GM18505 (cell line): ENCODE results near the gene CORO2A.
"Not testable (repeated sequence)": the region's sequence is repeated elsewhere in the genome, so short reads cannot be mapped to it uniquely, and the experiment has no call there.

Experiments
- ATAC-seq: cut with Tn5 transposase; IDR thresholded peaks from one replicate; pipeline ENCODE4 v1.9.1; 2021; ENCODE audit not compliant: unreplicated experiment
- POLR2A ChIP-seq: IDR thresholded peaks from 4 replicates; pipeline ENCODE4 v1.6.1; 2011; ENCODE audit warnings: borderline replicate concordance; ENCODE audit not compliant: insufficient read depth, insufficient read length; ENCODE audit errors: extremely low read depth

Gene CORO2A

DNA sequence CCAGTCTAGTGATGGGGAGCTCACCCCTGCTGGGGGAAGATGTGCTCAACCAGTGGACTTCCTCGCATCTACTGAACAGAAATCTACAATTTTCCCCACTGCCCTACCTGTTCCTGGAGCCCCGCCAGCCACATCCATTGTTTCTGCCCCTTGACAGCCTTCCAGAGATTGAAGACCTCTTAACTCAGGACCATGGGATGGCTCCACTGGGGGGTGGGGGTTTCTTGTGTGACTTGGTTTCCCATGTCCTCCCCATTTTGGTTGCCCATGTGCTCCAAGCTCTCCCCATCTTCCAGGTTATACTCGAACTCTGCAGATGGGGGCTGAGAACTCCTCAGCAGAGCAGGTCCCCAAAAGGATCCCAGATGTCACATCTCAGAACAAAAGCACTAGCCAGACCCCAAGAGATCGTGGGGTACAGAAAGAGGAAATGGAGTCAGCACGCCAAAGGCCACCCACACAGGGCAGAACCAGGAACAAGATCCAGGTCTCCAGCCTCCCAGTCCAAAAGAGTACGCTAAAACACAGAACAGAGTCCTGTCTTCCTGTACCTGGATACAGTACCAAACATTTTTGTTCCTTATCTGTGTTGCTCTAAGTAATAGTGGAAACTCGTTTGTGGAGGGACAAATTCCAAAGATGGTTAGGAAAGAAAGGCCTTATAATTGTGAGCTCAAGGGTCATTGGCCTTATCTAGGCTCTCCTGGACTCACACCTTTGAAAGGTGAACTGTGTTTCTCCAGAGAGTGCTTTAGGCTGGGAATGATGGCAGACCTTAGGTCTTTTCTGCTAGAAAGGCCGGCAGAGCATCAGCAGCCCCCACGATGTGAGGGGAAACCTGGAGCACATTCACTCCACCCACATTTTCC is 15.8 kb downstream of the CORO2A start:
- no peak for TF ChIP-seq POLR2A
- no peak for ATAC-seq

GRCh38 chr9:98175762-98176161 is 16.7 kb downstream of the CORO2A start:
- ATAC-seq: no peak
- TF ChIP-seq POLR2A: no peak

- TF ChIP-seq POLR2A: no peak
Observed at GRCh38 chr9:98175028-98175569, 17.3 kb downstream of the CORO2A start.

DNA sequence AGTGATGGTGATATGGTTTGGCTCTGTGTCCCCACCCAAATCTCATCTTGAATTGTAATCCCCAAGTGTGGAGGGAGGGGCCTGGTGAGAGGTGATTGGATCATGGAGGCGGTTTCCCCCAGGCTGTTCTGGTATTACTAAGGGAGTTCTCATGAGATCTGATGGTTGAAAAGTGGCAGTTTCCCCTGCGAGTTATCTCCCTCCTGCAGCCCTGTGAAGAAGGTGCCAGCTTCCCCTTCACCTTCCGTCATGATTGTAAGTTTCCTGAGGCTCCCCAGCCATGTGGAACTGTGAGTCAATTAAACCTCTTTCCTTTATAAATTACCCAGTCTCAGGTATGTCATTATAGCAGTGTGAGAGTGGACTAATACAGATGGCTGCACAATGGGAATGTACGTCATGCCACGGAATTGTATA is 17.9 kb downstream of the CORO2A start:
- ATAC-seq: not testable (repeated sequence)

More at GRCh38 chr9:98175028-98175569, 17.3 kb downstream of the CORO2A start:
- no peak for ATAC-seq

DNA sequence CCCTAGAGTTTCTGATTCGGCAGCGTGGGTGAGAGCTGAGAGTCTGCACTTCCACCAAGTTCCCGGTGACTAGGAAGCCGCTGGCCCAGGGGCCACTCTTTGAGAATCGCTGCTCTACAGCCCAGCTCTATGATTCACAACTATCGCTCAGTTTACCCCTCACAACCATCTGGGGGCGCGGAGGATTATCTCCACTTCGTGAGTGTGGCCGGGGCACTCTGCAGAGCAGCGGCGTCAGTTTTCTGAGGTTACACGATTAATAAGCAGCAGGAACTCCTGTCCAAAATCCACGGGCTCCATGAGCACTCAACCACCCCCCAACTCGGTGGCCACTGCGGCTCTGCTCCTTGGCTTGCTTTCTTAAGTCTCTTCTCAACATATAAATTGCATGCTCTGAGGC is 19.3 kb downstream of the CORO2A start:
- no peak for TF ChIP-seq POLR2A
- no peak for ATAC-seq

DNA sequence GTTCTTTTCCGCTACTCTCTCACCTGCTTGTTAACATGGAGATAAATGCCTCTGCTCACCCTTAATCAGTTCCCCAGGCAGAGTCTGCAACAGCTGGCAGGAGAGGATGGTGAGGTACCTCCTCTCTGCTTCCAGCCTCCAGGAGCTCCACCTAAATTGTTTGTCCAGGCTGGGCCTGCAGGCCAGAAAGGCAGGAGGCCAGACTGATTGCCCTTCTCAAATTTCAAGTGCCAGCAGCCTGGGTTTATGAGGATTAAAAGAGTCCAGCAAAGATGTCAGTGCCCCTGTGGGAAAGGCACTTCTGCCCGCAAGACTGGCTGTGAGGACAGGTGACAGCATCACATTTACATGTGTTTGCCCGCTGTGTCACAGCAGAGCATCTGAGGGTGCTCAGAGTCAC is 19.8 kb downstream of the CORO2A start:
- ATAC-seq: no peak

GRCh38 chr9:98171176-98171925 is 21.1 kb downstream of the CORO2A start:
- no peak for ATAC-seq
- TF ChIP-seq POLR2A: no peak

More for the DNA sequence above, 19.8 kb downstream of the CORO2A start:
- no peak for TF ChIP-seq POLR2A

- TF ChIP-seq POLR2A: peak; percentile 64
- ATAC-seq: peak; percentile 82
Observed at GRCh38 chr9:98168941-98169488, 23.4 kb downstream of the CORO2A start.

DNA sequence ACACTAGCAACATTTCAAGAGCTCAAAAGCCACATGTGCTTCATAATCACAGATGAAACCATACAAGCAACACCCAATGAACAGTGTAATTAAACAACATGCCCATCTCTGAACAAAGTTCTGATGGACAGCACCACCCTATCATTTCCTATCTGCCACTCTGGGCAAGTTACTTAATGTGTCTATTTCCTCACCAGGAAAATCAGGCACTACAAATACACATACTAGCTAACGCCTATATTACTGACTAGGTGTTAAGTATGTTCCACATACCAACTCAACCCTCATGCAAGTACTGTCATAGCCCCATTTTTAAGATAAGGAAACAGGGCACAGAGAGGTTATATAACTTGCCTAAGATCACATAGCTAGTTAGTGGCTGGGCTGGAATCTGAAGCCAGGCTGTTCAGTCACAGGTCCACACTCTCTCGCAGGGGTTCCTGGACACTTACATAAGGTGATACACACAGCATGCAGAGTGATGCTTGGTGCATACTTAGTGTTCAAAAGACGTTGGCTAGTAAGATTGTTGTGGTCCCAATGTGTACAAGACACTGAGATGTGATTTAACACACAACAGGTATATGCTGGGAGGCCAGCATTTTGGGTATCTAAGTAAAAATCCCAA is 24.2 kb downstream of the CORO2A start:
- ATAC-seq: no peak

GRCh38 chr9:98164912-98165311 is 27.5 kb downstream of the CORO2A start:
- no peak for ATAC-seq
- TF ChIP-seq POLR2A: no peak

More for the DNA sequence above, 24.2 kb downstream of the CORO2A start:
- no peak for TF ChIP-seq POLR2A

DNA sequence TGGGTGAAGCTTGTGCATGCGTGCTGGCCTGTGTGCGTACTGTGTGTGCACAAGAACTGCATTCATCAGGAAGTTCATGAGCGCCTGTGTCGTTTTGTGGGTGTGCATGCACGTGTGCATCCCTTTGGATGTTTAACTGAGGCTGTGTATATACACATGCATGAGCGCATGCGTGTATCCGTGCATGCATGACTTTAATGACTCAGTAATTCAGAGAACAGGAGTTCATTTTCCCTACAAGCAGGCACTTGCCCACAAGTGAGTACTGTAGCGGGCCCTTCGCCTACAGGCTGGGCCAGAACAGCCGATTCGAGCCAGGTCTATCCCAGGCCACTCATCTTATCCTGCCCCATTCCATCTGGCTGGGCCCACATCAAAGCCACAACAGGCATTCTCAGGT is 29.8 kb downstream of the CORO2A start:
- no peak for TF ChIP-seq POLR2A
- ATAC-seq: no peak

- ATAC-seq: no peak
- TF ChIP-seq POLR2A: no peak
Observed at GRCh38 chr9:98161851-98162250, 30.6 kb downstream of the CORO2A start.

DNA sequence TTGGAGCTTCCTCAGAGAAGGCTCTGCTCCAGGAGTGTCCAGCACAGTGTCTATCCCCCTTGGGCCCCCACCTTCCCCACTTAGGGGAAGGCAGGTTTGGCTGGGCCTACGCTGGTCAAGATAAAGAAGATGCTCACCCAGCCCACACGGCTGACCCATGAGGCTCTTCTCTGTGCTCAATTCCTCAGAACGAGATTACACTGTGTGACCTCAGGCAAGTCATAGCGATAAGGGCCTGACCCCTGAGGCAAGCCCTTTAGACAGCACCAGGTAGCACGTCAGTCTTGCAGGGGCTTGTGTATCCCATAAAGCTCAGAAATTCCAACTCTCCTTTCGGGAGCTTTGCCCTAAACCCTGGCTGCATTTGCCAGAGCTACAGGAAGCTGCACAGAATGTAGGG is 32.6 kb downstream of the CORO2A start:
- TF ChIP-seq POLR2A: no peak
- no peak for ATAC-seq

DNA sequence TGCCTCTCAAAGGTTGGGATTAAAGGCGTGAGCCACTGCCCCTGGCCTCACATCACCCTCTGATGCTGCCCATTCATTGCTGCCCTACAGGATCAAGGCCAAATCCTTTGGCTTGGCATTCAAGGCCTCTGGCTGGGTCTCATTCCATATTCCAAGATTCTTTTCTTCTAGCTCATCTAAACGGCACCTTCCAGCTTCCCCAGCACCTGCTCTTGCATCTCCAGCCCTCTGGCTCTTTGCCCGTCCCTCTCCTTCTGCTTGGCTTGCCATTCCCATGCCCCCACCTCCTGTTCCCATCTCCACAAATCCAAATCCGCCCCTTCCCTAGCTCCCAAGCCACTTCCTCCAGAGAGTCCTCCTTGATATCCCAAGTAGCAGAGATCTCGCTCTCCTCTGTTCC is 33.1 kb downstream of the CORO2A start:
- no peak for ATAC-seq
- TF ChIP-seq POLR2A: no peak
